Upper lobe of left lung (tissue), 6 donors: ENCODE measurements around the gene SLC26A1. TPM values are rescaled to one million over a fixed set of nuclear protein-coding genes. Genes with fewer than 3 reads are reported as not detected.

Experiments
- ATAC-seq, 2 donors: fragments of 200-7000 bp; cut with Tn5 transposase; one replicate each; pipeline ENCODE4 v1.9.1; 2022; ENCODE audit warnings: mild to moderate bottlenecking in 2 of 2, moderate library complexity in 2 of 2; ENCODE audit not compliant: low FRiP score in 2 of 2
- DNase-seq, 2 donors: peaks; one replicate each; pipeline ENCODE4 v3.0.0-alpha.2; 2019 to 2020
- H3K27ac ChIP-seq, 4 donors: fragments of 200-600 bp; sonication (generic); one replicate each; pipeline ENCODE4 v1.5.1; 2016 to 2019
- H3K27me3 ChIP-seq, 4 donors: fragments of 200-600 bp; sonication (generic); one replicate each; pipeline ENCODE4 v1.5.1; 2017 to 2019
- H3K36me3 ChIP-seq, 4 donors: fragments of 200-600 bp; sonication (generic); one replicate each; pipeline ENCODE4 v1.5.1; 2016 to 2019
- H3K4me1 ChIP-seq, 4 donors: fragments of 200-600 bp; sonication (generic); one replicate each; pipeline ENCODE4 v1.5.1; 2018 to 2019
- H3K4me3 ChIP-seq, 4 donors: fragments of 200-600 bp; sonication (generic); one replicate each; pipeline ENCODE4 v1.5.1; 2017 to 2019; ENCODE audit warnings: mild to moderate bottlenecking in 2 of 4, moderate library complexity in 1 of 4
- H3K9me3 ChIP-seq, 4 donors: fragments of 200-600 bp; sonication (generic); one replicate each; pipeline ENCODE4 v1.5.1; 2018 to 2019
- EP300 ChIP-seq, 4 donors: sonication (generic); formaldehyde crosslinking; IDR thresholded peaks; one replicate each; pipeline ENCODE4 v1.5.1; 2017; ENCODE audit warnings: antibody characterized with exemption in 4 of 4, control low read depth in 2 of 4
- POLR2A ChIP-seq, 4 donors: fragments of 450-650 bp; IDR thresholded peaks; one replicate each; pipeline ENCODE4 v1.5.1; 2016 to 2017; ENCODE audit warnings: antibody characterized with exemption in 4 of 4, mild to moderate bottlenecking in 2 of 4
- POLR2AphosphoS5 ChIP-seq, 2 donors: sonication (generic); formaldehyde crosslinking; IDR thresholded peaks; one replicate each; pipeline ENCODE4 v1.5.1; 2017; ENCODE audit warnings: antibody characterized with exemption in 2 of 2
- WGBS, 2 donors: methylation state at CpG; one replicate each; pipeline ENCODE4 v1.1.5; 2017 to 2018; 5-methylcytosine and 5-hydroxymethylcytosine counted together
- total RNA-seq, 6 donors: library from RNA; depleted of rRNA in 4 of 6; stranded (reverse); fragments of >200 nt in 4 of 6; gene quantifications; one replicate each; pipeline versions ENCODE4 v1.1.0 to v1.2.1, GENCODE V29; 2016 to 2021
- TF ChIP-seq, protein P1 (sequence below), 6 experiments: fragments of 450-650 bp in 4 of 6; fragments of 200-600 bp in 2 of 6; sonication (generic) in 2 of 6; IDR thresholded peaks; one replicate each; pipeline ENCODE4 v1.5.1; 2016 to 2019; ENCODE audit warnings: antibody characterized with exemption in 6 of 6
- donor health status: DM: no; HTN: no; CAD: no; lungs with moderate emphysema.
- donor health status: DM: no; HTN: yes; CAD: no; lungs with severe emphysema.

Gene SLC26A1
- total RNA-seq, 6 donors from 2014 or later: 0.39 to 2.1 (median 0.68) TPM

GRCh38 chr4:972651-973424 lies 20.4 kb downstream of the SLC26A1 start:
- H3K27ac ChIP-seq: peak overlapping the region in 2 of 4 donors; percentile 24 to 59
- DNase-seq (peak in 1 of 2 donors; percentile 91), ATAC-seq (peak; percentile 23 to 34)
- peaks cover 0 to under 1% (median 0%) of the 10 kb centered on the region in 4 donors for H3K36me3 ChIP-seq
- H3K4me3 ChIP-seq: peak overlapping the region; percentile 74 to 97 (median 92)
- peaks cover 0 to 4% (median under 1%) of the 10 kb centered on the region in 4 donors for H3K27me3 ChIP-seq
- TF ChIP-seq, protein P1, sequence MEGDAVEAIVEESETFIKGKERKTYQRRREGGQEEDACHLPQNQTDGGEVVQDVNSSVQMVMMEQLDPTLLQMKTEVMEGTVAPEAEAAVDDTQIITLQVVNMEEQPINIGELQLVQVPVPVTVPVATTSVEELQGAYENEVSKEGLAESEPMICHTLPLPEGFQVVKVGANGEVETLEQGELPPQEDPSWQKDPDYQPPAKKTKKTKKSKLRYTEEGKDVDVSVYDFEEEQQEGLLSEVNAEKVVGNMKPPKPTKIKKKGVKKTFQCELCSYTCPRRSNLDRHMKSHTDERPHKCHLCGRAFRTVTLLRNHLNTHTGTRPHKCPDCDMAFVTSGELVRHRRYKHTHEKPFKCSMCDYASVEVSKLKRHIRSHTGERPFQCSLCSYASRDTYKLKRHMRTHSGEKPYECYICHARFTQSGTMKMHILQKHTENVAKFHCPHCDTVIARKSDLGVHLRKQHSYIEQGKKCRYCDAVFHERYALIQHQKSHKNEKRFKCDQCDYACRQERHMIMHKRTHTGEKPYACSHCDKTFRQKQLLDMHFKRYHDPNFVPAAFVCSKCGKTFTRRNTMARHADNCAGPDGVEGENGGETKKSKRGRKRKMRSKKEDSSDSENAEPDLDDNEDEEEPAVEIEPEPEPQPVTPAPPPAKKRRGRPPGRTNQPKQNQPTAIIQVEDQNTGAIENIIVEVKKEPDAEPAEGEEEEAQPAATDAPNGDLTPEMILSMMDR (IDR thresholded peaks at IDR 0.05): no peak
- TF ChIP-seq EP300 (IDR thresholded peaks at IDR 0.05) (no peak), POLR2AphosphoS5 (IDR thresholded peaks at IDR 0.05) (no peak)
- WGBS, 2 donors: 0 to 1% methylated on average over 6 to 30 of the region's 65 CpGs
- H3K4me1 ChIP-seq: peaks cover 20 to 45% (median 24%) of the 10 kb centered on the region in 4 donors
- H3K9me3 ChIP-seq: no peaks in the 10 kb centered on the region

GRCh38 chr4:971666-972500 lies 21.3 kb downstream of the SLC26A1 start:
- DNase-seq: peak in 1 of 2 donors; percentile 61
- TF ChIP-seq, protein P1 (IDR thresholded peaks at IDR 0.05): no peak
- TF ChIP-seq POLR2A (IDR thresholded peaks at IDR 0.05): no peak
- TF ChIP-seq EP300 (IDR thresholded peaks at IDR 0.05): no peak
- TF ChIP-seq POLR2AphosphoS5 (IDR thresholded peaks at IDR 0.05): no peak
- Histone ChIP-seq H3K4me3 (peak overlapping the region in 3 of 4 donors; percentile 88 to 97 (median 96)), H3K4me1 (peaks cover 20 to 51% (median 25%) of the 10 kb centered on the region in 4 donors), H3K27ac (no peak overlapping the region), H3K9me3 (no peaks in the 10 kb centered on the region), H3K36me3 (peaks cover 0 to 9% (median 1%) of the 10 kb centered on the region in 4 donors), H3K27me3 (peaks cover 0 to 6% (median 2%) of the 10 kb centered on the region in 4 donors)
- no peak for ATAC-seq
- 62 to 74% methylated on average over 7 to 14 of the region's 24 CpGs for WGBS, 2 donors

DNA sequence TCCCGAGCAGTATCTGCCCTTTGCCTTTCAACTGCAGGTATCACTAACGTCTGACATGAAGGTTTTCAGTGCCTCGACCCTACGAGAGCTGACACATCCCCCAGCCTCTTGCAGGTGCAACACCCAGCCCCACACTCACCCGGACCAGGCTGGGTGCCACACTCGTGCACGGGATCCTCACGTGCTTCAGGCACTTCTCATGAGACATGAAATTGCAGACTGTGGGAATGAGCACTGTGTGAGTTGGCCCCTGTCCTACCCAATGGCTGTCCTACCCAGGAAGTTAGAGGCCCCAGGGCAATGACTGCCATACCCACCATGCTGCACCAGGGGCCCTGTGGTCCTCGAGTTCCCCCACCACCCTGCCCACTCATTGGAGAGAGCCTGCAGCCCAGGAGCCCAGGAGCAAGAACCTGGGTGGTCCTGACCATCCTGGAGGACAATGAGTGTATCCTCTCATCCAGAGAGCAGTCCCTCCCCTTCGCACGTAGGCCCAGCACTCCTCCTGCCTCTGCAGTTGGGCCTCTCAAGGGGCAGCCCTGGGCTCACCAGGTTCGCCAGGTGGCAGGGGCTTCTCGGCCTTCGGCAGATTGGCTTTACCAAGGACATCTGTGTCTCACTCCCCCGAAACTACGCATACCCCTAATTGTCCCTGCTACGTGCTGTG lies 22.2 kb downstream of the SLC26A1 start:
- no peak for ATAC-seq
- Histone ChIP-seq H3K4me1 (peaks cover 20 to 51% (median 25%) of the 10 kb centered on the region in 4 donors), H3K27ac (no peak overlapping the region), H3K27me3 (peaks cover 0 to 6% (median 2%) of the 10 kb centered on the region in 4 donors), H3K4me3 (no peak overlapping the region), H3K9me3 (no peaks in the 10 kb centered on the region), H3K36me3 (peaks cover 0 to 18% (median 6%) of the 10 kb centered on the region in 4 donors)
- WGBS, 2 donors: 82 to 86% methylated on average over 8 to 17 of the region's 17 CpGs
- TF ChIP-seq, protein P1 (IDR thresholded peaks at IDR 0.05): no peak
- TF ChIP-seq POLR2AphosphoS5 (IDR thresholded peaks at IDR 0.05): no peak
- no peak for DNase-seq

- Histone ChIP-seq H3K4me1 (peaks cover 20 to 51% (median 25%) of the 10 kb centered on the region in 4 donors), H3K9me3 (no peaks in the 10 kb centered on the region), H3K27me3 (peaks cover 0 to 6% (median 2%) of the 10 kb centered on the region in 4 donors), H3K27ac (no peak overlapping the region), H3K4me3 (no peak overlapping the region), H3K36me3 (peaks cover 0 to 26% (median 10%) of the 10 kb centered on the region in 4 donors)
- ATAC-seq (no peak), DNase-seq (peak in 1 of 2 donors; percentile 81)
- WGBS, 2 donors: 92 to 94% methylated on average over 19 to 25 of the region's 25 CpGs
- TF ChIP-seq, protein P1 (IDR thresholded peaks at IDR 0.05): no peak
- no peak for TF ChIP-seq EP300 (IDR thresholded peaks at IDR 0.05)
- TF ChIP-seq POLR2A (IDR thresholded peaks at IDR 0.05): no peak
- no peak for TF ChIP-seq POLR2AphosphoS5 (IDR thresholded peaks at IDR 0.05)
Observed at GRCh38 chr4:970046-970745, 23.0 kb downstream of the SLC26A1 start.
